GM18499 (cell line): ENCODE measurements around the gene ADAMTS8.

Experiments
- ATAC-seq: cut with Tn5 transposase; IDR thresholded peaks from one replicate; pipeline ENCODE4 v1.9.1; 2021; ENCODE audit warnings: moderate number of reproducible peaks; ENCODE audit not compliant: insufficient read depth, unreplicated experiment

Gene ADAMTS8

DNA sequence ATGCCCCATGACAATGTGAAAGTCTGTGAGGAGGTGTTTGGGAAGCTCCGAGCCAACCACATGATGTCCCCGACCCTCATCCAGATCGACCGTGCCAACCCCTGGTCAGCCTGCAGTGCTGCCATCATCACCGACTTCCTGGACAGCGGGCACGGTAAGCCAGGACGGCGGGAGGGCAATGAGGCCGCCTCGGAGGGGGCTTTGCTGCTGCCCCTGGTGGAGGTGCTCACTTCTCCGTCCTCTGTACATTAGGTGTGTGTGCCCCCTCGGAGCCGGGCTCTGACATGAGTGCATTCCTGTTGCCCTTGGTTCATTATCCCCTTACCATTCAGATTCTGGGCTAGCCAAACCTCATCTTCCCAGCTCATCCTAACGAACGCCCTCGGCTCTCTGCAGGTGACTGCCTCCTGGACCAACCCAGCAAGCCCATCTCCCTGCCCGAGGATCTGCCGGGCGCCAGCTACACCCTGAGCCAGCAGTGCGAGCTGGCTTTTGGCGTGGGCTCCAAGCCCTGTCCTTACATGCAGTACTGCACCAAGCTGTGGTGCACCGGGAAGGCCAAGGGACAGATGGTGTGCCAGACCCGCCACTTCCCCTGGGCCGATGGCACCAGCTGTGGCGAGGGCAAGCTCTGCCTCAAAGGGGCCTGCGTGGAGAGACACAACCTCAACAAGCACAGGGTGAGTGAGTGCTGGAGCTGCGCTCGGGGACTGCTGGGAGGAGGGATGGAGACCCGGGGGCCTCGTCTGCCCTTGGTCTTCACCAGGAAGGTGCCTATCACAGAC, 33.9 kb upstream of the ADAMTS8 start:
- no peak for ATAC-seq

GRCh38 chr11:130459521-130459920, 31.1 kb upstream of the ADAMTS8 start:
- ATAC-seq, result no peak

GRCh38 chr11:130458410-130458729, 30.0 kb upstream of the ADAMTS8 start:
- no peak for ATAC-seq

DNA sequence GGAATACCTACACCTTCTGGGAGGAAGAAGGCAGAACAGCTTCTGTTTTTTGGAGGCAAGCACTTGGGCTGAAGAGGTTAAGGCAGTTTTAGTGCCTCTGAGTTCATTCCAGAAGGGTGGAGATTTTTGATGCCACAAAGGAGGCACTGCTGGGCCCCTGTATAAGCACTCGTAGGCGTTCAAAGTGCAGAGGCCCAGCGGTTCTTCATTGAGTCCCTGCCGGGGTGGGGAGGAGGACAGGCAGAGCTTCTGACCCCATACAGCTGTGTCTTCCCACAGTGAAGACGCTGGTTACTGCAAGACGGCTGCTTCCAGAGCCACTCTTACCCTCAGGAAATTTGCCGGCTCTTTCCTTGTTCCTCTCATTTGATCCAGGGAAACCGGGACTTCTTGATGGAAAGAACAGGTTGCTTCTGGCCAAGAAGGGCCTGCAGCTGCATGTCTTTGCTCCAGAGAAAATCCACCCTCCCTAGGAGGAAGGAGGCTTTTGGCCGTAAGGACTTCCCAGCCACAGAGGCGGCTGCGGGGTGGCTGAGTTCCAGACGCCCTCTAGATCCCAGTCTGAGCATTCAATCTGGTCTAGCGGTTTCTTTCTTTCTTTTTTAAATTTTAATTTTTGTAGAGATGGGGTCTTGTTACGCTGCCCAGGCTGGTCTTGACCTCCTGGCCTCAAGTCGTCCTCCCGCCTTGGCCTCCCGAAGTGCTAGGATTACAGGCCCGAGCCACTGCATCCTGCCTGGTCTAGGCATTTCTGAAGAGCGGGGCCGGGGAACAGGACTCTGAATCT, 29.4 kb upstream of the ADAMTS8 start:
- ATAC-seq, result no peak

DNA sequence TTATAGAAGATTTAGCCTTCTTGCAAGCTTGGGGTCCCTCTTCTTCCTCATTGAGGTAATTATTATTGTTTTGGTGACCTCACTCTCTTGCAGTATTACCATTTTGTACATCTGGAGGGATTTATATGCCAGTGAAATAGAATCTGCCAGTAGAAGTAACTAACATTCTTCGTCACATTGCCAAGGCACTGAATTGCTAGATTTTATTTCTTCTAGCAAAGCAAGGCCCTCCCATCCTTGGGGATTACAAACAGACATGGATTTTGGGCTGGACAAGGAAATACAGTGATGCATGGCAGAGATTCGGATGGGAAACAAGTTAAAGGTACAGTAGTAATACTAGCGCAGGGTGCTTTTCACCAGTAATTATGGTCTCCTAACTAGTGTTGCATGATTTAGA, 27.9 kb upstream of the ADAMTS8 start:
- ATAC-seq, result no peak

- no peak for ATAC-seq
These were observed 27.2 kb upstream of the ADAMTS8 start for GRCh38 chr11:130455483-130456127.

DNA sequence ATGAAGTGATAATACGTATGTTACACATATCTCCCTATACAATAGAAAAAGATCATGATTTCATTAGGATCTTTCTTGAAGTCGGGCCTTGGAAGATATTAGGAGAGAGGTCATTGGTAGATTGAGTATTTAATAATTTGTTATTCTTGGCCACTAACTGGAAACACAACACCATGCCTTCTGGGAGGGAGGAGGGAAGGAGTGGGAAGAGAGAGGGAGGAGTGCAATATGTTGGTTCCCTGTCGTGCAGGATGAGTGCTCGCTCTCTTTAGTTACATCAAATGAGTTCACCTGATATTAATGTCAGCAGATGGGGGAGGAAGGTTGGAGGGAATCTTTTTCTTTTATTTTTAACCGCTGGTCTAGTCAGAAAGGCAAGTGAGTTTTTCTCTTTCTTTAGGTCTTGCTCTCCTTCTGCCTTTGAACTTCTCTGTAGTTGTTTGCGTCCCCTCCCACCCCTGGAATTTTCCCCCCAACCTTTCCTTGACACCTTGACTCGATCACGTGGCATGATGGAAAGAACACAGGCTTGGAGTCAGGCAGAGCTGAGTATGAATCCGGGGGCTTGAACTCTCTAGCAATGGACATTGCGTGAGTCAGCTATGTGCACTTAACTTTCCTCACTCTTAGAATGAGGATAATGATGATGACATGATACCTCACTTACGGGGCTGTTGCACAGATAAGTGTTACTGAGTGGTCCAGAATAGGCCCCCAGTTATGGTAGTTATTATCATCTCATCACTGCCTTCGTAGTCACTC, 26.3 kb upstream of the ADAMTS8 start:
- no peak for ATAC-seq

DNA sequence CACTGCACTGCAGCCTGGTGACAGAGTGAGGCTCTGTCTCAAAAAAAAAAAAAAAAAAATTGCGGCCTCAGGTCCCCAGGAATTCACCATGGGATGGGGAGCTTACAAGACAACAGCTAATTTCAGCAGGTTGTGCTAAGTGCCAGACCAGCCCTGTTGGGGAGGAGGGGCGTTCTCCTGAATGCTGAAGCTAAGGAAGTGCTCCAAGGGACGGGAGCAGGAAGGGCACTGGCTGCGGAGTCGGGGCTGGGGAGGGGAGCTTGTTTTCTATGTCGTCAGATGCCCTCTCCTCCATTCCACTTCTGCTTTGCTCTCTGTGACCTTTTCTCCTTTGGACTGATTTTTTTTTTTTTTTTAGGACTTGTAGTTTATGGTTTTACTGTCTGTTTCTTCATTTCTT, 24.5 kb upstream of the ADAMTS8 start:
- no peak for ATAC-seq

- ATAC-seq, result no peak
These were observed 23.8 kb upstream of the ADAMTS8 start for GRCh38 chr11:130452176-130452575.

GRCh38 chr11:130451231-130452019, 23.0 kb upstream of the ADAMTS8 start:
- no peak for ATAC-seq

DNA sequence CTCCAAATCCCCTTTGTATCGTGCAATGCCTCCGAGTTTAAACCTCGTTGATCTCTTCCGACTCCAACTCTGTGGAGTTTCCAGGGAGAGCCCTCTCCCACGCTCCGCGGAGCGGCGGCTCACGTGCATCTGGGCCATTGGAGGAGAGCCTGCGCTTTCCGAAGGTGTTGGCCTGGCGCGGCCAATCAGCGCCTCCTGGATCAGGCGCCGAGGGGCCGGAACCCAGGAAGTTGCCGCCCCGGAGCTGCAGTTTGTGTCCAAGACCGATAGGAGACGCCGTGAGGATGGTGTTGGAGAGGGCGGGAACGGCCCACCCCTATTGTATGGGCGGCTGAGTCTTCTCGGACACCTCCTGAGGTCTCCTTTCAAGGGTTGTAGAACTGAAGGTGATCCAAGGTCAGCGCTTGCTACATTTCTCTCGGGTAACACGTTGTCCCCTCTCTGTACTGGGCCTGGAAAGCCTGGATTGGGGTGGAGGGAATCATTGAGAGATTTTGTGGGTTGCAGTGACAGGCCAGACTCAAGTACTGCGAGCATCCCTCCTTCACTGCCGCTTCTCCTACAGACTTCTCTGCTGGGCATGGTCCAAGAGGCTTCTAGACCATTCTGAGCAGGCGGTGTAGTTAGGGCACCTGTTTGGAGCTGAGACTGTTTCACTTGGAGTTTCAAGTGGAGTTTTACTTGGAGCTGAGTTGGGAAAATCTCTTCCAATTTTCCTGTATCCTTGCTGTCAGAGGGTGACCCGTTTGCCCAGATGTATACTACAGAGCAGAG, 21.8 kb upstream of the ADAMTS8 start:
- no peak for ATAC-seq

DNA sequence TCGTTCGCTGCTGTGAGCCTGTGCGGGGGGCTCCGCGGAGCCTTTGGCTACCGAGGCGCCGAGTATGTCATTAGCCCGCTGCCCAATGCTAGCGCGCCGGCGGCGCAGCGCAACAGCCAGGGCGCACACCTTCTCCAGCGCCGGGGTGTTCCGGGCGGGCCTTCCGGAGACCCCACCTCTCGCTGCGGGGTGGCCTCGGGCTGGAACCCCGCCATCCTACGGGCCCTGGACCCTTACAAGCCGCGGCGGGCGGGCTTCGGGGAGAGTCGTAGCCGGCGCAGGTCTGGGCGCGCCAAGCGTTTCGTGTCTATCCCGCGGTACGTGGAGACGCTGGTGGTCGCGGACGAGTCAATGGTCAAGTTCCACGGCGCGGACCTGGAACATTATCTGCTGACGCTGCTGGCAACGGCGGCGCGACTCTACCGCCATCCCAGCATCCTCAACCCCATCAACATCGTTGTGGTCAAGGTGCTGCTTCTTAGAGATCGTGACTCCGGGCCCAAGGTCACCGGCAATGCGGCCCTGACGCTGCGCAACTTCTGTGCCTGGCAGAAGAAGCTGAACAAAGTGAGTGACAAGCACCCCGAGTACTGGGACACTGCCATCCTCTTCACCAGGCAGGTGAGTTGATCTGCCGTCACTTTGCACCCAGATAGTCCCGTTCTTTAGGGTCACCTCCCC, 21.0 kb upstream of the ADAMTS8 start:
- ATAC-seq, result no peak

- ATAC-seq, result no peak
These were observed 20.3 kb upstream of the ADAMTS8 start, which contains the start of gene ADAMTS15 for GRCh38 chr11:130448416-130449309. ADAMTS15 (plus strand) TSS chr11:130448645; CDS start chr11:130448974, 329 bp downstream.

- ATAC-seq, result no peak
These were observed 19.6 kb upstream of the ADAMTS8 start for GRCh38 chr11:130448039-130448415.

DNA sequence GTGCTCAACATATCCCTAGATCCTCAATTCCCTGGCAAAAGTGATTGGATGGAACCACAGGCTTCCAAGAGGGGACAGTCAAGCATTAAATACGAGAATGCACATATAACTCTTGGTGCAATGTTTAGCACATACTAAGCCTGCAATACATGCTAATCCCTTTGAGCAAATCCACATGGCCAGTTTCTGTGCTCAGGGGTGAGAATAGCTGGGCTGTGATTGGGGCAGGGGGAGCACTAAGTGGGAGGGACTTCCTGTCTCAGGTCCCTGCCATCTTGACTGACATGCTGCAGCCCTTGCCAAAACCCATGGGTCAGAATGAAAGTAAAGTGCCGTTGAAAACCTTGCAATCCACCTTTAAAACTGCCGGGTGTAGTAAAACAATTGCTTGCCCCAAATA, 17.4 kb upstream of the ADAMTS8 start:
- ATAC-seq, result no peak

- ATAC-seq, result no peak
These were observed 14.3 kb upstream of the ADAMTS8 start for GRCh38 chr11:130442737-130443136.

GRCh38 chr11:130441719-130442118, 13.3 kb upstream of the ADAMTS8 start:
- no peak for ATAC-seq

DNA sequence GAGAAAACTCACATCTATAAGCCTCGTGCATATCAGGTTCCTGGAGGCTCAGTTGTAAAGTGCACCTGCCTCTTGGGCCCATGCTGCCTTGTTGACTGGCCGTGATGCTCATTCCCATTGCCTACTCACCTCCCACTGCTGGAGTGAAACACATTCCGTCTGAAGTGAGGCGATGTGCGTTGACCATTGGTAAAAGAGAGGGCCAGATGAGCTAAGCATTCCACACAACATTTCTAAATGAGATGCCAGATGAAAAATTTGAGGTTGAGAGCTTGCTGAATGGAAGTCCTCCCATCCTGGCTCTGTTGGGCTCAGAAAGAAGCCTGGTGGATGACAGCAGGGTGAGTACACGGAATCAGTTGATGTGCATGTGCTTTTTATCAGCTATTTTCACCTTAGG, 11.5 kb upstream of the ADAMTS8 start:
- no peak for ATAC-seq
